ENCODE data around the gene TRMT61A. TPM values are rescaled to one million over a fixed set of nuclear protein-coding genes. Genes with fewer than 3 reads are reported as not detected.

Gene TRMT61A
- total RNA-seq, 6 experiments from 2014 or later: 12.0 to 14.9 (median 13.4) TPM

DNA sequence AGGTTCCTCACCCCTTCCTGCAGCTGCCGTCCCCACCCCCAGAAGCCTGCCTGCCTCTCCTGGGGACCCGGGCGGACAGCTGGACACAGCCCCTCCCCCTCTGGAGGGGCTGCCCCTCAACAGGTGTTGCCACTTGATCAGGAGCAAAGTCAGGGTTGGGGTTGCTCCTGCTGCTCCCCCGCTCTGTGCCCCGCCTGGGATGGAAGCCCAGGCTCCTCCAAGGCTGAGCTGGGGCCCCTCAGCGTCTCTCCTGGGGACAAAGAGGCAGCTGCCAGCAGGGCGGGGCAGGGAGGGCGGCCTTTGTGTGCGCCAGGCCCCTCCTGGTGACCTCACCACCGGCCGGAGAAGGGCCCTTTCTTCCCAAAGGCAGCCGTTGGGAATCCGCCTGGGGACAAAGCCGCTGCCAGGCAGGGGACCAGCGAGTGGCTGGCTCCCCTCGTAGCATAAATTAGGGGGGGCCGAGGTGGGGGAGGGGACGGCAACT lies 13.7 kb downstream of the TRMT61A start:
- H3K36me3 Mint-ChIP-seq (ENCODE audit: low read depth): no peaks in the 10 kb centered on the region
- DNase-seq: no peak
- no peak overlapping the region for H3K27ac Mint-ChIP-seq
- TF ChIP-seq, protein P1, sequence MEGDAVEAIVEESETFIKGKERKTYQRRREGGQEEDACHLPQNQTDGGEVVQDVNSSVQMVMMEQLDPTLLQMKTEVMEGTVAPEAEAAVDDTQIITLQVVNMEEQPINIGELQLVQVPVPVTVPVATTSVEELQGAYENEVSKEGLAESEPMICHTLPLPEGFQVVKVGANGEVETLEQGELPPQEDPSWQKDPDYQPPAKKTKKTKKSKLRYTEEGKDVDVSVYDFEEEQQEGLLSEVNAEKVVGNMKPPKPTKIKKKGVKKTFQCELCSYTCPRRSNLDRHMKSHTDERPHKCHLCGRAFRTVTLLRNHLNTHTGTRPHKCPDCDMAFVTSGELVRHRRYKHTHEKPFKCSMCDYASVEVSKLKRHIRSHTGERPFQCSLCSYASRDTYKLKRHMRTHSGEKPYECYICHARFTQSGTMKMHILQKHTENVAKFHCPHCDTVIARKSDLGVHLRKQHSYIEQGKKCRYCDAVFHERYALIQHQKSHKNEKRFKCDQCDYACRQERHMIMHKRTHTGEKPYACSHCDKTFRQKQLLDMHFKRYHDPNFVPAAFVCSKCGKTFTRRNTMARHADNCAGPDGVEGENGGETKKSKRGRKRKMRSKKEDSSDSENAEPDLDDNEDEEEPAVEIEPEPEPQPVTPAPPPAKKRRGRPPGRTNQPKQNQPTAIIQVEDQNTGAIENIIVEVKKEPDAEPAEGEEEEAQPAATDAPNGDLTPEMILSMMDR (IDR thresholded peaks at IDR 0.05): no peak
- no peak overlapping the region for H3K4me3 Mint-ChIP-seq
- peaks cover 15% of the 10 kb centered on the region for H3K4me1 Mint-ChIP-seq (ENCODE audit: low read depth)
- peaks cover 4% of the 10 kb centered on the region for H3K27me3 Mint-ChIP-seq (ENCODE audit: insufficient read depth)
- no peaks in the 10 kb centered on the region for H3K9me3 Mint-ChIP-seq

DNA sequence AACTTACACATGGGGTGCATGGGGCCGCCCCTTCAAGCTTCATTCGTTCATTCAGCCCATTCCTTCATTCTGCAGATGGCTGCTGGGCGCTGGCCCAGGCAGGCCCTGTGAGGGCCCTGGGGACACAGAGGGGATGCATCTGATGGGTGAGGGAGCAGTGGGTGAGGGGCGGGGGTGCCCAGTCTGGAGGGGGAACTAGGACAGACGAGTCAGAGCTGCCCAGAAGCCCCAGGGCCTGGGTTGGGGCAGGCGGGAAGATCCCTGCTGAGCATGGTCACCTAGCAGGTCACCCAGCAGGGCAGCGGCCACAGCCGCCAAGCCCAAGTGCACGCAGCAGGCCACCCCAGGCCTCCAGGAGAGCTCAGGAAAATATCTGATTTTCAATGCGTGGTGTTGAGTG lies 14.1 kb downstream of the TRMT61A start:
- H3K27ac Mint-ChIP-seq: no peak overlapping the region
- H3K27me3 Mint-ChIP-seq (ENCODE audit: insufficient read depth): peaks cover 4% of the 10 kb centered on the region
- peaks cover 15% of the 10 kb centered on the region for H3K4me1 Mint-ChIP-seq (ENCODE audit: low read depth)
- H3K9me3 Mint-ChIP-seq: no peaks in the 10 kb centered on the region
- no peak overlapping the region for H3K4me3 Mint-ChIP-seq
- TF ChIP-seq, protein P1 (IDR thresholded peaks at IDR 0.05): no peak
- no peak for DNase-seq
- H3K36me3 Mint-ChIP-seq (ENCODE audit: low read depth): no peaks in the 10 kb centered on the region

DNA sequence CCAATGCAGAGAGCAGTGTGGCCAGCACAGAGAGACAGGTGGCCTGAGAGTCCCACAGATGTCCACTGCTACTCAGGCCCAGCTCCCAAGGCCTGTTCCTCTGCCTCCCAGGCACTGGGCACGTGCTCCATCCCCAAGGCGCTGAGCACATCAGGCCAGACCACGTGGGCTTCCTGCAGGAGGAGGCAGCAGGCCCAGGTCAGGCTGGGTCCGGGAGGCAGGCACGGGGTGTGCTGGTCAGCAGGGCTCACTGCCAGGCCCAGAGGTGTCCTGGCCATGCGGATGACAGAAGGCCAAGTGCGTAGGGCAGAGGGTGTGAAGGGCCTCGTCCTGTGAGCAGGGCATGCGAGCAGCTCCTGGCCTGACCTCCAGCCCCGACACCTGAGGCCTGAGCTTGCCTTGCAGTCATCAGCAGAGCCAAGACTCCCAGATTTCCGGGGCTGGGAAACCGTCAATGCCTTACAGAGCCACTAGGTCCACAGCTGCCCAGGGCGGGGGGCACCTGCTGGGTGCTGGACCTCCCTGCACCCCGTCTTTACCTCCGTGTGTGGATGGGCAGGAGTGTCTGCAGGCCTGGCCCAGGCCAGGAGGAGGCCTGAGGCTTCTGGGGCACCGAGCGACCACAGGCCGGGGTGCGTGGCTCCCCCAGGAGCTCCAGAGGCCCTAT lies 14.9 kb downstream of the TRMT61A start:
- Mint-ChIP-seq H3K4me1 (ENCODE audit: low read depth) (peaks cover 15% of the 10 kb centered on the region), H3K36me3 (ENCODE audit: low read depth) (no peaks in the 10 kb centered on the region), H3K27ac (no peak overlapping the region), H3K4me3 (no peak overlapping the region), H3K9me3 (no peaks in the 10 kb centered on the region), H3K27me3 (ENCODE audit: insufficient read depth) (peaks cover 4% of the 10 kb centered on the region)
- TF ChIP-seq, protein P1 (IDR thresholded peaks at IDR 0.05): no peak
- no peak for DNase-seq

DNA sequence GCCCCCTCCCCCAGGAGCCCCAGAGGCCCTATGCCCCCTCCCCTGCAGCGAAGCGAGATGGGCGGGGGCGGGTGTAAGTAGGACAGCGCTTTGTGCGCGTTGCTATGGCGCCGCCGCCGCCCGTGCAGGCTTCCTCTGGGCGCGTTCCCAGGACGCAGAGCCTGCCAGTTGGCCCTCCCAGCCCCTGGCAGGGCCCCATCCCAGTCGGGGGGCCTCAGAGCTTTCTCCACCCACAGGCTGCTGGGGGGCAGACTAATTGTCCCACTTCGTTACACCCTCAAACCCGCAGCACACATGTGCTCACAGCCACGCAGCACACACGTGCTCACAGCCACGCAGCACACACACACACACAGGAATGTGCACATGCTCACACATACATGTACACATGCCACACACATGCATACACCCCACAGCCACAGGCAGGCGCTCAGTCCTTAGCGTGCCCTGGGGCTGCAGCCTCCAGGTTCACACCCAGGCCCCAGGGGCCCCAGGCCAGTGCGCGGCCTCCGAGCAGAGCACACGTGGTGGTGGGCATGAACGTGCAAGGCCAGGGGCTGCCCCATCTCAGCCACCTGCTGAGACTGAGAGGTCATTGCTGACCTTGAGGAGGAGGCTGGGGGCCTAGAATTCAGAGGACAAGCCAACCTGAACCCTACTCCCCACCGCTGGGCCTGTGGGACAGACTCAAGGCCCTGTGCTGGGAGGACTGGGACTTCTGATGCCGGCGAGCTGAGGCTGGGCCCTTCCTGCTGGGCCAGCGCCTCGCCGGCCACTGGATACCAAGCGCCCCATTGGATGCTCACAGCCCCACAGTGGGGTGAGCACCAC lies 15.6 kb downstream of the TRMT61A start:
- no peaks in the 10 kb centered on the region for H3K36me3 Mint-ChIP-seq (ENCODE audit: low read depth)
- H3K4me3 Mint-ChIP-seq: no peak overlapping the region
- DNase-seq: no peak
- no peaks in the 10 kb centered on the region for H3K9me3 Mint-ChIP-seq
- 0 out of 2 replicates have a peak, but pooled peaks cover 2% of the 10 kb centered on the region for H3K27me3 Mint-ChIP-seq (ENCODE audit: insufficient read depth)
- H3K27ac Mint-ChIP-seq: no peak overlapping the region
- H3K4me1 Mint-ChIP-seq (ENCODE audit: low read depth): peaks cover 11% of the 10 kb centered on the region
- TF ChIP-seq, protein P1 (IDR thresholded peaks at IDR 0.05): peak; percentile 17; the same call in 1 of the 2 replicates

DNA sequence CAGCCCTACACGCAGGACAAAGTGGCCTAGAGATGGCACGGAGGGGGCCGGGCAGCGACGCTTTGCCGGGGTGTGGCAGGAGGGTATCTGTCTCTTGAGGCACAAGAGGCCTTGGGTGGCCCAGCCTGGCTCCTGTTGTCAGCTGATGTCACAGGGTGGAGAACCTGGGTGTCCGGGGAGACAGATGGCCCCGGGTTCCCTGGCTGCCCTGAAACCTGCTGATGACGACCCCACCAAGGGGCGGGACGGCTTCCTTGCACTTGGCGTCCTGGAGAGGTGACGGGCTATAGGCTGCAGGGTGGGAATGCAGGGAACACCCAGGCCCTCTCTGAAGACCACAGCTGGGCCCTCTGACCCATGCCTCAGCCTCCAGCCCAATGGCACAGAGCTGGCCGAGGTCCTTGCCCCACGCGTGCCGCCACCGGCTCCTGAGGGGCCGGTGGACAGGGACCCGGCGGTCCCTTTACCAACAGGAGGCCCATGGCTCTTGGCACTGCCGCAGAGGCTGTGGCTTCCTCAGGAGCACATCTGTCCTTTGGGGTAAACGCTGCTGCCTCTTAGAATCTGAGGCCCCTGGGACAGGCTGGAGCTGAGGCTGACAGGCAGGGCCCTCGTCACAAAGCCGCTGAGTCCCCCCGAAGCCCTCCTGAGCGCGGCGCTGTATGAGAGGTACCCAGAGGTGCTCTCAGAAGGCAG lies 16.4 kb downstream of the TRMT61A start:
- no peaks in the 10 kb centered on the region for H3K9me3 Mint-ChIP-seq
- no peak overlapping the region for H3K4me3 Mint-ChIP-seq
- no peak overlapping the region for H3K27ac Mint-ChIP-seq
- no peak for DNase-seq
- H3K36me3 Mint-ChIP-seq (ENCODE audit: low read depth): no peaks in the 10 kb centered on the region
- 0 out of 2 replicates have a peak, but pooled peaks cover 2% of the 10 kb centered on the region for H3K27me3 Mint-ChIP-seq (ENCODE audit: insufficient read depth)
- peaks cover 7% of the 10 kb centered on the region for H3K4me1 Mint-ChIP-seq (ENCODE audit: low read depth)
- TF ChIP-seq, protein P1 (IDR thresholded peaks at IDR 0.05): no peak

Measured in HFFc6 (cell line).